ENCODE data around the gene IQCK. TPM values are rescaled to one million over a fixed set of nuclear protein-coding genes. Genes with fewer than 3 reads are reported as not detected.

The IQCK gene
- total RNA-seq, 2 donors from 2014 or later = 13.1 to 13.2 TPM

GRCh38 chr16:19856120-19856519 lies 138.0 kb downstream of the IQCK start:
- Histone ChIP-seq H3K4me3 (no peak overlapping the region), H3K4me1 (no peaks in the 10 kb centered on the region), H3K9me3 (no peaks in the 10 kb centered on the region), H3K27me3 (no peaks in the 10 kb centered on the region), H3K36me3 (no peaks in the 10 kb centered on the region), H3K9ac (ENCODE audit: low read depth in 2 of 2, low read length in 2 of 2) (no peak overlapping the region), H3K27ac (no peak overlapping the region)
- intact Hi-C loops (cut with DNase I) = no loop called here
- no peak for DNase-seq
- TF ChIP-seq, protein P1, sequence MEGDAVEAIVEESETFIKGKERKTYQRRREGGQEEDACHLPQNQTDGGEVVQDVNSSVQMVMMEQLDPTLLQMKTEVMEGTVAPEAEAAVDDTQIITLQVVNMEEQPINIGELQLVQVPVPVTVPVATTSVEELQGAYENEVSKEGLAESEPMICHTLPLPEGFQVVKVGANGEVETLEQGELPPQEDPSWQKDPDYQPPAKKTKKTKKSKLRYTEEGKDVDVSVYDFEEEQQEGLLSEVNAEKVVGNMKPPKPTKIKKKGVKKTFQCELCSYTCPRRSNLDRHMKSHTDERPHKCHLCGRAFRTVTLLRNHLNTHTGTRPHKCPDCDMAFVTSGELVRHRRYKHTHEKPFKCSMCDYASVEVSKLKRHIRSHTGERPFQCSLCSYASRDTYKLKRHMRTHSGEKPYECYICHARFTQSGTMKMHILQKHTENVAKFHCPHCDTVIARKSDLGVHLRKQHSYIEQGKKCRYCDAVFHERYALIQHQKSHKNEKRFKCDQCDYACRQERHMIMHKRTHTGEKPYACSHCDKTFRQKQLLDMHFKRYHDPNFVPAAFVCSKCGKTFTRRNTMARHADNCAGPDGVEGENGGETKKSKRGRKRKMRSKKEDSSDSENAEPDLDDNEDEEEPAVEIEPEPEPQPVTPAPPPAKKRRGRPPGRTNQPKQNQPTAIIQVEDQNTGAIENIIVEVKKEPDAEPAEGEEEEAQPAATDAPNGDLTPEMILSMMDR (IDR thresholded peaks at IDR 0.05) = no peak

GRCh38 chr16:19857593-19858339 lies 139.7 kb downstream of the IQCK start:
- no peak overlapping the region for H3K9ac ChIP-seq (ENCODE audit: low read depth in 2 of 2, low read length in 2 of 2)
- H3K27ac ChIP-seq = no peak overlapping the region
- H3K4me3 ChIP-seq = no peak overlapping the region
- no peaks in the 10 kb centered on the region for H3K4me1 ChIP-seq
- H3K9me3 ChIP-seq = no peaks in the 10 kb centered on the region
- H3K27me3 ChIP-seq = no peaks in the 10 kb centered on the region
- H3K36me3 ChIP-seq = no peaks in the 10 kb centered on the region
- TF ChIP-seq, protein P1 (IDR thresholded peaks at IDR 0.05) = no peak
- intact Hi-C loops (cut with DNase I) = no loop called here
- no peak for DNase-seq

DNA sequence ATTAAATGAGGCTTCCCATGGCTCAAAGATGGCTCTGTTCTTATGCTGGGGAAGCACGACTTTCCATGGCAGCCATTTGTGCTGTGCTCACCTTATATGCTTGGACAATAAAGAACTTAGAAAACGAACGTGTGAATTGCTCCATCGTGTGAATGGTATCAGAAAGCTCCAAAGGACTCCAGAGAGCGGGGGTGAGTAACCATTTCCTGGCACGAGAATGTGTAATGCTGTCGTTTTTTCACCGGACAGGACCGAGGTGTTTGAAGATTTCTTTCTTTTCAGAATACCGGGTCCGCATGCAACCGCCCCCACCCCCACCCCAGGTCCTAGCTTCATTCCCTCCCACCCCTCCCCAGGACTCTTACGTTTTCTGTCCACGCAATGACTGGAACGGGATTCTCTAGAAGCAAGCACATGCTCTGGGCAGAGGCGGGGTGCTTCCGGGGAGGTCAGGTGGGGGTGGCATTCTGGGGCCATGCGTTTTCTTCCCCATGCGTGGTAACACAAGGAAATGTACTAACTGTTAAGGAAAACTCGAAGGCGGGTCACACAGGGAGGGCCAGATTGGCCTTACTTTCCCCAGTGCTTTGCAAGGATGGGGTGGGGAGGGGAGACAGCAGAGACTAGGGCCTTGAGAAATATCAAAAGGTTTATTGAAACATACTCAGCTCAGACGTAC lies 140.4 kb downstream of the IQCK start:
- intact Hi-C loops (cut with DNase I) = no loop called here
- TF ChIP-seq, protein P1 (IDR thresholded peaks at IDR 0.05) = no peak
- Histone ChIP-seq H3K9me3 (no peaks in the 10 kb centered on the region), H3K4me3 (no peak overlapping the region), H3K27ac (no peak overlapping the region), H3K27me3 (no peaks in the 10 kb centered on the region), H3K4me1 (no peaks in the 10 kb centered on the region), H3K36me3 (no peaks in the 10 kb centered on the region), H3K9ac (ENCODE audit: low read depth in 2 of 2, low read length in 2 of 2) (no peak overlapping the region)
- DNase-seq = no peak

GRCh38 chr16:19859166-19859565 lies 141.1 kb downstream of the IQCK start:
- H3K27ac ChIP-seq = no peak overlapping the region
- no peaks in the 10 kb centered on the region for H3K36me3 ChIP-seq
- no peak overlapping the region for H3K9ac ChIP-seq (ENCODE audit: low read depth in 2 of 2, low read length in 2 of 2)
- H3K4me3 ChIP-seq = no peak overlapping the region
- TF ChIP-seq, protein P1 (IDR thresholded peaks at IDR 0.05) = no peak
- no peak for DNase-seq
- no peaks in the 10 kb centered on the region for H3K27me3 ChIP-seq
- no peaks in the 10 kb centered on the region for H3K9me3 ChIP-seq
- no peaks in the 10 kb centered on the region for H3K4me1 ChIP-seq
- intact Hi-C loops (cut with DNase I) = no loop called here

GRCh38 chr16:19859603-19860002 lies 141.5 kb downstream of the IQCK start:
- TF ChIP-seq, protein P1 (IDR thresholded peaks at IDR 0.05) = no peak
- Histone ChIP-seq H3K4me1 (no peaks in the 10 kb centered on the region), H3K9ac (ENCODE audit: low read depth in 2 of 2, low read length in 2 of 2) (no peak overlapping the region), H3K27ac (no peak overlapping the region), H3K9me3 (no peaks in the 10 kb centered on the region), H3K27me3 (no peaks in the 10 kb centered on the region), H3K36me3 (no peaks in the 10 kb centered on the region), H3K4me3 (no peak overlapping the region)
- intact Hi-C loops (cut with DNase I) = no loop called here
- DNase-seq = no peak
